NCI-H446 (cell line): Measurements from ENCODE around the gene HLA-E.
"Not testable (repeated sequence)": the region's sequence is repeated elsewhere in the genome, so short reads cannot be mapped to it uniquely, and the experiment has no call there.

Experiments used
- DNase-seq, 2 experiments: peaks; one replicate each; lab custom pipeline; 2025; lab: John Stamatoyannopoulos, UW

The HLA-E gene

DNA sequence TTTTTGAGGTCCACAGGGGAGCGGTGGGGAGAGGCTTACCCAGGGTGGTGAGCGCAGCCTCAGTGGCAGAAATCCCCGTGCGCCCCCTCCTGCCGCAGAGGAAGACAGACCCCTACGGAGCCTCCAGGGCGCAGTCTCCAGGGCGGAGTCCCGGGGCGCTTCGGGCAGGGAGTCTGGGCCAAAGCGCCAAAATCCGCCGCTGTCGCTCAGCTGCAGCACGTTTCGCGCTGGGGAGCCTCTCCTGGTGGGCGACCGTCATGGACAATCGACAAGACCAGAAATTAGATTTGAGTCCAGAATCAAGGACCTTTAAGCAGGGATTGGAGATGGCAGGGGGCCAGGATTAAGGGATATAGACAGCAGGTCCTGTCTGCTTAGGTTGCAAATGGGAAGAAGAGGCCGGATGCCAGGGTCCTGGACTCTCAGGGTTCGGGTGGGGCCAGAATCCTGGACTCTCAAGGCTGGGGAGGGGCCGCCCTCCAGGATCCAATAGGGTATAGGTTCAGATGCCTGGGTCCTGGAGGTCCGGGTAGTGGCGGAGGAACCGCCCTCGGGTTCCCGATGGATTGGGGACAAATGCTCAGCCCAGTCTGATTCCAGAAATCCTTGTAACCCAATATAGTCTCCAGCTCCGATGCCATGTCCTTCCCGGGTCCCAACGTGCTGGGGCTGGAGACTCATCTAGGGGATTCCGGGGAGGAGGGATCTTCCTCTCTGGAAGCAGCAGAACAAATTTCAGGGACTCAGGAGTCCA lies 7.9 kb upstream of the HLA-E start:
- no peak for DNase-seq

DNA sequence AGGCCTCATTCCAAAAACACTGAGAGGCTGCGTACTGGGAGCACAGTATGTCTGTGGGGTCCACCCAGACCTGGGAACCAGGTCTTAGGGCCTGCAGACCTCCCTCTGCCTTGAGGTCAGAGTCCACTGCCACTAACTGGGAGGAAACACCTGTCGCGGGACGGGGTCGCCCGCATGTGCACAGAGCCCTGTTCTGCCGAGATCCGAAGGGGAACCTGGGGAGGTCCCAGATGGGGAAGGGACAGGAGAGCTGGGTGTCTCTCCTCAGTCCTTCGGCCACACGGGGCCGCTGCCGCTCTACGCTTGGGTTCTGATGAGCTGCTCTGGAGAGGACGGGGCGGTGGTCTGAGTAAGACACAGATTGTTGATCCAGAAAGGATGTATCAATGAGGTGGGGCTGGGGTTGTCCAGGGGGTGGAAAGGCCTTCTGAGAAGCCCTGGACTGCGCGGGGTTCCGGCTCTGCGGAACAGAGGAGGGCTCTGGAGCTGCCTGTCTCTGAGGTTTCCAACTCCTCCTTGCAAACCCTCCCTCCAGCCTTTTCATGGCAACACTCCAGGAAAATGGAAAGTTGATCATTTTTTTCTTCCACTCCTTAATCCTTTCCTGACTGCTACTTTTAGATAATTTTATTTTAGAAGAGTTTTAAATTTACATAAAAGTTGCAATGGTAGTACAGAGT lies 7.2 kb upstream of the HLA-E start:
- peak; percentile 29 to 69 for DNase-seq

GRCh38 chr6:30483677-30484279 lies 5.5 kb upstream of the HLA-E start:
- peak in 1 of 2 experiments; percentile 60 for DNase-seq

DNA sequence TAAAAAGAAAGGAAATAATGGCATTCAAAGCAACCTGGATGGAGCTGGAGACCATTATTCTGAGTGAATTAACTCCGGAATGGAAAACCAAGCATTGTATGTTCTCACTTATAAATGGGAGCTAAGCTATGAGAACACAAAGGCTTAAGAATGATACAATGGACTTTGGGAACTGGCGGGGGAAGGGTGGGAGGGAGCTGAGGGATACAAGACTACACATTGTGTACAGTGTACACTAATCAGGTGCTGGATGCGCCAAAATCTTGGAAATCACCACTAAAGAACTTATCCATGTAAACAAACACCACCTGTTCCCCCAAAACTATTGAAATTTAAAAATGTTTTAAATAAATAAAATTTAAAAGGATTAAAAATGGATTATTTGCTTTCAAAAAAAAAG lies 4.1 kb upstream of the HLA-E start:
- no peak for DNase-seq

GRCh38 chr6:30487926-30488325 lies 1.4 kb upstream of the HLA-E start:
- no peak for DNase-seq

GRCh38 chr6:30488697-30489080 lies 620 bp upstream of the HLA-E start:
- not testable (repeated sequence) for DNase-seq

DNA sequence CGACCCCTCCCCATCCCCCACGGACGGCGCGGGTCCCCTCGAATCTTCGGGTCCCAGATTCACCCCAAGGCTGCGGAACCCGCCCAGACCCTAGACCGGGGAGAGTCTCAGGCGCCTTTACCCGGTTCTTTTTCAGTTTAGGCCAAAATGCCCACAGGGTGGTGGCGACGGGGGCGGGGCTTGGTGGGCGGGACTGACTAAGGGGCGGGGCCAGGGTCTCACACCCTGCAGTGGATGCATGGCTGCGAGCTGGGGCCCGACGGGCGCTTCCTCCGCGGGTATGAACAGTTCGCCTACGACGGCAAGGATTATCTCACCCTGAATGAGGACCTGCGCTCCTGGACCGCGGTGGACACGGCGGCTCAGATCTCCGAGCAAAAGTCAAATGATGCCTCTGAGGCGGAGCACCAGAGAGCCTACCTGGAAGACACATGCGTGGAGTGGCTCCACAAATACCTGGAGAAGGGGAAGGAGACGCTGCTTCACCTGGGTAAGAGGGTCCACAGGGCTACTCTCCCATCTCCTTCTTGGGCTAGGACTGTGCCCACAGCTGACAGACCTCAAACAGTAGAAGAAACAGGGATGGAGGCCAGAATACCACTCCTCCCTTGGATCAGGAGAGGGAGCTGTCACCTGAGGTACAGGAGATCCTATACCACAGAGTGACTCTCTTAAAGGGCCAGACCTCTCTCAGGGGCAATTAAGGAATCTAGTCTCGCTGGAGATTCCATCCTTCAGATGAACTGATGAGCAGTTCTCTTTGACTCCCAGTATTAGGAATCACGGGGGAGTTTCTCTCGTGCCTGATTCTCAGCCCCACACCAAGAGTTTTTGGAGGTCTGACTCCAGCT lies 942 bp downstream of the HLA-E start:
- peak in 1 of 2 experiments; percentile 40 for DNase-seq

DNA sequence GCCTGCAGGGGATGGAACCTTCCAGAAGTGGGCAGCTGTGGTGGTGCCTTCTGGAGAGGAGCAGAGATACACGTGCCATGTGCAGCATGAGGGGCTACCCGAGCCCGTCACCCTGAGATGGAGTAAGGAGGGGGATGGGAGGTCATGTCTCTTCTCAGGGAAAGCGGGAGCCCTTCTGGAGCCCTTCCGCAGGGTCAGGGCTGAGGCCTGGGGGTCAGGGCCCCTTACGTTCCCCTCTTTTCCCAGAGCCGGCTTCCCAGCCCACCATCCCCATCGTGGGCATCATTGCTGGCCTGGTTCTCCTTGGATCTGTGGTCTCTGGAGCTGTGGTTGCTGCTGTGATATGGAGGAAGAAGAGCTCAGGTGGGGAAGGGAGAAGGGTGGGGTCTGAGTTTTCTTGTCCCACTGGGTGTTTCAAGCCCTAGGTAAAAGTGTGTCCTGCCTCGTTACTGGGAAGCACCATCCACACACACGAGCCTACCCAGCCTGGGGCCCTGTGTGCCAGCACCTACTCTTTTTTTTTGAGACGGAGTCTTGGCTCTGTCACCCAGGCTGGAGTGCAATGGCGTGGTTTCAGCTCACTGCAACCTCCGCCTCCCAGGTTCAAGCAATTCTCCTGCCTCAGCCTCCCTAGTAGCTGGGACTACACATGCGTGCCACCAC lies 2.1 kb downstream of the HLA-E start:
- not testable (repeated sequence) for DNase-seq

DNA sequence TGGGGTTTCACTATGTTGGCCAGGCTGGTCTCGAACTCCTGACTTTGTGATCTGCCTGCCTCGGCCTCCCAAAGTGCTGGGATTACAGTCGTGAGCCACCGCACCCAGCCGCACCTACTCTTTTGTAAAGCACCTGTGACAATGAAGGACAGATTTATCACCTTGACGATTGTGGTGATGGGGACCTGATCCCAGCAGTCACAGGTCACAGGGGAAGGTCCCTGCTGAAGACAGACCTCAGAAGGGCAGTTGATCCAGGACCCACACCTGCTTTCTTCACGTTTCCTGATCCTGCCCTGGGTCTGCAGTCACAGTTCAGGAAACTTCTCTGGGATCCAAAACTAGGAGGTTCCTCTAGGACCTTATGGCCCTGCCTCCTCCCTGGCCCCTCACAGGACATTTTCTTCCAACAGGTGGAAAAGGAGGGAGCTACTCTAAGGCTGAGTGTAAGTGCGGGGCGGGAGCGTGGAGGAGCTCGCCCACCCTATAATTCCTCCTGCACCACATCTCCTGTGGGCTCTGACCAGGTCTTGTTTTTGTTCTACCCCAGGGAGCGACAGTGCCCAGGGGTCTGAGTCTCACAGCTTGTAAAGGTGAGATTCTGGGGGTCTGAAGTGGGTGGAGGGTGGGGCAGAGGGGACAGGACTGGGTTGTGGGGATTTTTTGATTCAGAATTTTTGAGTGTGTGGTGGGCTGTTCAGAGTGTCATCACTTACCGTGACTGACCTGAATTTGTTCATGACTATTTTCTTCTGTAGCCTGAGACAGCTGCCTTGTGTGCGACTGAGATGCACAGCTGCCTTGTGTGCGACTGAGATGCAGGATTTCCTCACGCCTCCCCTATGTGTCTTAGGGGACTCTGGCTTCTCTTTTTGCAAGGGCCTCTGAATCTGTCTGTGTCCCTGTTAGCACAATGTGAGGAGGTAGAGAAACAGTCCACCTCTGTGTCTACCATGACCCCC lies 3.0 kb downstream of the HLA-E start:
- no peak for DNase-seq

- no peak for DNase-seq
Observed at GRCh38 chr6:30493643-30494250, 4.4 kb downstream of the HLA-E start.

DNA sequence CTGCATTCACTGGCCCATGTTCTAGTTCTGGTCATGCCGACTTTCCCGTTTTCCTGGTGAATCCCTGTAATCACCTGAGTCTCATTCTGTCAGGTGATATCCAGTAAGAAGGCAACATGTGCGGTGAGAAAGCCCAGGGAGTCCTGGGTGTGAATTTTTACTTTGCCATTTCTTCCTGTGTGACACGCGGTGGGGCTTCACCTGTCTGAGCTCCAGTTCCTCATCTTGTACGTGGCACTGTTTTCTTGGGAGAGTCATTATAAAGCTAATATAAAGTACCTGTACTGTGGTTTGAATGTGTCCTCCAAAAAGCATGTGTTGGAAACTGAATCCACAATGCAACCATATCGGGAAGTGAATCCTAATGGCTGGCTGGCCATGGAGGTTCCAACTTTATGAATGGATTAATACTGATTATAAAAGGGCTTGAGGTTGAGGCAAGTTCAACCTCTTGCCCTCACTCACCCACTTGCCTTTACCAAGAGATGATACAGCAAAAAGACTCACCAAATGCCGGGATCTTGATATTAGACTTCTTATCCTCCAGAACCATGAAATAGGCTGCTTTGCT lies 5.1 kb downstream of the HLA-E start:
- no peak for DNase-seq

GRCh38 chr6:30495060-30495459 lies 5.8 kb downstream of the HLA-E start:
- not testable (repeated sequence) for DNase-seq

DNA sequence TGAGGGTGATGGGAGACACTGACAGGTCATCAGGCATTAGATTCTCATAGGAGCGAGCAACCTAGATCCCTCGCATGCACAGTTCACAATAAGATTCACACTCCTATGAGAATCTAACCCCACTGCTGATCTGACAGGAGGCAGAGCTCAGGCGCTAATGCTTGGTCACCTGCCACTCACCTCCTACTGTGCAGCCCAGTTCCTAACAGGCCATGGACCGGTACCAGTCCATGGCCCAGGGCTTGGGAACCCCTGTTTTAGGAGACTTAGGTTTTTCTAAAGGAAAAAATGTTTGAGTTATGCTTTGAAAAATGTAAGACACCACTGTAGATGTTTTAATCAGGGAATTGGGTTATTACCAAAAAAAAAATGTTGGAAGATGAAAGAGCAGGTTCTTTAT lies 6.7 kb downstream of the HLA-E start:
- no peak for DNase-seq

DNA sequence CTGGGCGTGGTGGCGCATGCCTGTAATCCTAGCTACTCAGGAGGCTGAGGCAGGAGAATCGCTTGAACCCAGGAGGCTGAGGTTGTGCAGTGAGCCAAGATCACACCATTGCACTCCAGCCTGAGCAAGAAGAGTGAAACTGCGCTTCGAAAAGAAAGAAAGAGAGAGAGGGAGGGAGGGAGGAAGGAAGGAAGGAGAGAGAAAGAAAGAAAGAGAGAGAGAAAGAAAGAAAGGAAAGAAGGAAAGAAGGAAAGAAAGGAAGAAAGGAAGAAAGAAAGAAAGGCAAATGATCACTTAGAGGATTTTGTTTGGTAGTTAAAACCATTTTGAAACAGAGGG lies 7.9 kb downstream of the HLA-E start:
- DNase-seq = not testable (repeated sequence)

DNA sequence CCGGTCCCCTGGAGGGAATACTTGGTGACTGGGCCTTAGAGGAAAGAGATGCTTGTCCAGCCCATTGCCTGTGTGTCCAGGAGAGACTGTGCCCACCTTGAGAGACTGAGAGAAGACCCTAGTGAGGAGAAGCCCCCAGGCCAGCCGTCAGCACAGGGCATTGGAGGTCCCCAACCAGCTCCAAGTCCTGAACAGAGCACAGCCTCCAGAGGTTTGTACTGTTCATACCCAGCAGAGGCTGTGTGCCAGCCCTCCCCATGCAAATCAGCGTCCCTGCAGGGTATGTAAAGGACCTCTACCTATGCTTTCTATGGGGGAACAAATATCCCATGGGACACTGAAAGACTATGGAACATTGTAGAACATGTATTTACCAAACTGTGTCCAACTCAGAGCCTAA lies 8.4 kb downstream of the HLA-E start:
- DNase-seq = no peak

GRCh38 chr6:30498705-30499104 lies 9.4 kb downstream of the HLA-E start:
- DNase-seq = not testable (repeated sequence)

DNA sequence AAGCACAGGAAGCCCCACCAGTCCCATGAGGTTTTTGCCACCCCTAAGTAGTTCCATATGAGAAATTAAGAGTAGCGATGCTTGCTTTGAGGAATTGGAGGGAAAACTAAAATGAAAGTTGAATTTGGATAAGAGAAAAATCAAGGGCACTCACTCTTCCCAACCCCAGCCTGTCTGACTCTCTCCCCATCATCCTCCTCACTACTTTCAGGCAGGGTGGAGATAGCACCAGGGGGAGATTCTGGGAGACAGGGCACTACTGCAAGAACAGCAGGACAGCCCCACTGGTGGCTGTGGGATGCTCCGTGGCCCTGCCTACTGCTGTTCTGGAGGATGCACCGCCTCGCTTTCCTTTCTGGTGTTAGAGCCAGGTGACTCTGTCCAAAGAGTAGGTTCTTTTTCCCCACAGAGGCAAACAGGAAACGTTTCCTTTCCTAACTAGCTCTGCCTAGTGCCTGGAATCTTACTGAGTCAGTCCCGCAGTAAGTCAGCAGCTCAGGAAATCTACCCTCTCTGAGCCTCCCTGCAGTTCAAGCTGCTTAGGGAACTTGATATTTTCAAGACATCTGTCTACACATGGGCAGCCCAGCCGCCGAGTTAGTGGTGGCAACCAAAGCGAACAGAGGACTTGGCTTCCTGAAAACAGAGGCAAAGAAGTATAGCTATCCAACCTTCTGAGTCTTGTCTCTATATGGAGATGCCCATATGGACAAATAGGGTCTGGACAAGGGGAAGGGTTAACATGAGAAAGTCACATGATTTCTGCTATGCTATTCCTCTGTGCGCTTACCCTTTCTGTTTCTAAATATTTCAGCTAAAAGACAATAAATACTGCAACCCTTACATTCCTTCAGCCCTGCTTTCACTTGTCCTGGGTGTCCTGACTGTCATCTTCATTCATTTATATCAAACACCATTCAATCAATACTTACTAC lies 11.4 kb downstream of the HLA-E start:
- no peak for DNase-seq
